Left kidney (tissue), 1 donor: ENCODE data around the gene AK9. TPM values are rescaled to one million over a fixed set of nuclear protein-coding genes. Genes with fewer than 3 reads are reported as not detected.

ENCODE experiments used
- polyA plus RNA-seq: library from polyadenylated mRNA; unstranded; fragments of 120-200 nt; gene quantifications from one replicate; pipeline ENCODE4 v1.2.1, GENCODE V29; 2013; ENCODE audit not compliant: insufficient read length

Gene AK9
- polyA plus RNA-seq, 1 donor = 17.9 TPM

Other genes starting within 250 kb of the AK9 start
- 32.8 TPM for gene MICAL1, start 235.4 kb downstream of the AK9 start, polyA plus RNA-seq
- gene ZBTB24, start 208.0 kb downstream of the AK9 start, polyA plus RNA-seq = 17.4 TPM
- gene FIG4, start 94 bp upstream of the AK9 start, polyA plus RNA-seq = 25.8 TPM